IMR-90 (cell line): ENCODE data around the gene ZNF700. TPM values are rescaled to one million over a fixed set of nuclear protein-coding genes. Genes with fewer than 3 reads are reported as not detected.

Source experiments
- ATAC-seq: fragments of 200-7000 bp; cut with Tn5 transposase; 2 replicates; pipeline ENCODE4 v1.9.1; 2020; ENCODE audit warnings: low read depth, mild to moderate bottlenecking, moderate library complexity
- BruUV-seq: library from RNA; stranded (reverse); fragments of 400-500 nt; replicated peaks from 2 replicates; lab custom pipeline; 2021; lab: Mats Ljungman, UMichigan
- CTCF ChIA-PET: fragments of 300-600 bp; formaldehyde crosslinking; extraction: SDS; loops from one replicate; lab custom pipeline; 2021; ENCODE audit warnings: antibody characterized with exemption; lab: Yijun Ruan, JAX
- POLR2A ChIA-PET: fragments of 300-600 bp; sonication (Branson Sonifier 250); formaldehyde crosslinking; loops from one replicate; lab custom pipeline; 2022; ENCODE audit warnings: antibody characterized with exemption; ENCODE audit not compliant: unreplicated experiment; lab: Charles Lee
- DNase-seq: peaks from one replicate; pipeline ENCODE4 v3.0.0; 2013
- H2AFZ ChIP-seq: replicated peaks from 2 replicates; pipeline ENCODE3; 2013; ENCODE audit warnings: low read length, mild to moderate bottlenecking; ENCODE audit not compliant: poor library complexity
- H2AK5ac ChIP-seq: 2 replicates; pipeline ENCODE4 v1.6.1; 2013; ENCODE audit warnings: low read depth, low read length, inconsistent platforms
- H2AK9ac ChIP-seq: replicated peaks from 2 replicates; pipeline ENCODE3; 2013; ENCODE audit warnings: mild to moderate bottlenecking, low read depth, low read length, moderate library complexity; ENCODE audit not compliant: poor library complexity
- H2BK120ac ChIP-seq: 2 replicates; pipeline ENCODE4 v1.6.1; 2013; ENCODE audit warnings: low read depth, low read length, inconsistent platforms
- H2BK15ac ChIP-seq: 3 replicates; pipeline ENCODE4 v1.6.1; 2013; ENCODE audit warnings: low read depth, low read length, inconsistent platforms
- H2BK20ac ChIP-seq: 2 replicates; pipeline ENCODE4 v1.6.1; 2013; ENCODE audit warnings: low read depth, mild to moderate bottlenecking, inconsistent platforms, low read length, moderate library complexity
- H2BK5ac ChIP-seq: 2 replicates; pipeline ENCODE4 v1.6.1; 2013; ENCODE audit warnings: mild to moderate bottlenecking, low read depth, low read length, inconsistent platforms; ENCODE audit not compliant: poor library complexity, severe bottlenecking
- H3K14ac ChIP-seq: replicated peaks from 2 replicates; pipeline ENCODE4 v1.6.1; 2013; ENCODE audit warnings: low read depth, low read length, inconsistent platforms
- H3K18ac ChIP-seq: 2 replicates; pipeline ENCODE4 v1.6.1; 2013; ENCODE audit warnings: low read depth, low read length, control low read depth
- H3K23ac ChIP-seq: 2 replicates; pipeline ENCODE4 v1.6.1; 2013; ENCODE audit warnings: low read depth, low read length, inconsistent platforms
- H3K27ac ChIP-seq: 2 replicates; pipeline ENCODE4 v1.5.1; 2013; ENCODE audit warnings: mild to moderate bottlenecking, control low read depth, low read length; ENCODE audit not compliant: insufficient read depth
- H3K27me3 ChIP-seq: 2 replicates; pipeline ENCODE4 v1.6.1; 2013; ENCODE audit warnings: low read length; ENCODE audit not compliant: control insufficient read depth, insufficient read depth
- H3K36me3 ChIP-seq: 2 replicates; pipeline ENCODE4 v1.6.1; 2013; ENCODE audit warnings: low read length, mixed read lengths; ENCODE audit not compliant: control insufficient read depth, insufficient read depth
- H3K4ac ChIP-seq: 2 replicates; pipeline ENCODE4 v1.6.1; 2013; ENCODE audit warnings: low read depth, low read length, inconsistent platforms
- H3K4me1 ChIP-seq: 2 replicates; pipeline ENCODE4 v1.6.1; 2013; ENCODE audit warnings: low read length, mixed read lengths; ENCODE audit not compliant: control insufficient read depth, insufficient read depth
- H3K4me2 ChIP-seq: 2 replicates; pipeline ENCODE4 v1.6.1; 2013; ENCODE audit warnings: low read depth, mild to moderate bottlenecking, control low read depth, low read length, moderate library complexity
- H3K4me3 ChIP-seq: 2 replicates; pipeline ENCODE4 v1.5.1; 2013; ENCODE audit warnings: low read depth, mild to moderate bottlenecking, control low read depth, low read length, moderate library complexity; ENCODE audit not compliant: insufficient read depth
- H3K56ac ChIP-seq: 2 replicates; pipeline ENCODE4 v1.6.1; 2013; ENCODE audit warnings: low read length, inconsistent platforms; ENCODE audit not compliant: insufficient read depth; ENCODE audit errors: extremely low read depth
- H3K79me1 ChIP-seq, 2 experiments: 2 replicates each; pipeline ENCODE4 v1.6.1; 2013; ENCODE audit warnings: low read length in 2 of 2, inconsistent platforms in 1 of 2, low read depth in 1 of 2
- H3K9ac ChIP-seq: 2 replicates; pipeline ENCODE4 v1.6.1; 2013; ENCODE audit warnings: low read depth, low read length, control low read depth
- H3K9me1 ChIP-seq: 2 replicates; pipeline ENCODE4 v1.6.1; 2013; ENCODE audit warnings: low read length, inconsistent platforms; ENCODE audit not compliant: insufficient read depth
- H3K9me3 ChIP-seq: 2 replicates; pipeline ENCODE4 v1.6.1; 2013; ENCODE audit warnings: low read length; ENCODE audit not compliant: control insufficient read depth, insufficient read depth
- H4K20me1 ChIP-seq: 2 replicates; pipeline ENCODE4 v1.6.1; 2013; ENCODE audit warnings: low read length, inconsistent platforms; ENCODE audit not compliant: insufficient read depth
- H4K5ac ChIP-seq: 2 replicates; pipeline ENCODE4 v1.6.1; 2013; ENCODE audit warnings: mild to moderate bottlenecking, low read depth, low read length, control low read depth
- H4K8ac ChIP-seq, 2 experiments: 2 replicates each; pipeline ENCODE4 v1.6.1; 2013; ENCODE audit warnings: low read depth in 2 of 2, low read length in 2 of 2, control low read depth in 1 of 2, inconsistent platforms in 1 of 2
- H4K91ac ChIP-seq: 2 replicates; pipeline ENCODE4 v1.6.1; 2013; ENCODE audit warnings: low read depth, low read length, inconsistent platforms; ENCODE audit not compliant: insufficient read depth
- BHLHE40 ChIP-seq: fragments of 150-350 bp; IDR thresholded peaks from 2 replicates; pipeline ENCODE4 v1.6.1; 2016; ENCODE audit warnings: mild to moderate bottlenecking, low read depth, low read length
- CEBPB ChIP-seq: IDR thresholded peaks from 2 replicates; pipeline ENCODE4 v1.6.1; 2012; ENCODE audit warnings: low read depth, low read length, improper control_type of control experiment
- CHD1 ChIP-seq: IDR thresholded peaks from 2 replicates; pipeline ENCODE4 v1.6.1; 2012; ENCODE audit warnings: low read depth, low read length, improper control_type of control experiment
- FOS ChIP-seq: fragments of 150-350 bp; IDR thresholded peaks from 2 replicates; pipeline ENCODE4 v1.6.1; 2016; ENCODE audit warnings: low read depth, low read length
- MAFK ChIP-seq: IDR thresholded peaks from 2 replicates; pipeline ENCODE4 v1.6.1; 2012; ENCODE audit warnings: low read depth, low read length, improper control_type of control experiment
- MAZ ChIP-seq: IDR thresholded peaks from 2 replicates; pipeline ENCODE4 v1.6.1; 2012; ENCODE audit warnings: low read depth, mild to moderate bottlenecking, low read length, improper control_type of control experiment, moderate library complexity, borderline replicate concordance
- MXI1 ChIP-seq: IDR thresholded peaks from 2 replicates; pipeline ENCODE4 v1.6.1; 2012; ENCODE audit warnings: low read depth, mild to moderate bottlenecking, low read length, moderate library complexity, borderline replicate concordance
- NFE2L2 ChIP-seq: fragments of 150-350 bp; IDR thresholded peaks from 2 replicates; pipeline ENCODE4 v1.6.1; 2016; ENCODE audit warnings: low read depth, mild to moderate bottlenecking, low read length
- POLR2A ChIP-seq: IDR thresholded peaks from 2 replicates; pipeline ENCODE4 v1.6.1; 2012; ENCODE audit warnings: mild to moderate bottlenecking, low read depth, low read length
- RAD21 ChIP-seq: IDR thresholded peaks from 2 replicates; pipeline ENCODE4 v1.6.1; 2012; ENCODE audit warnings: low read length, improper control_type of control experiment
- RCOR1 ChIP-seq: IDR thresholded peaks from 2 replicates; pipeline ENCODE4 v1.6.1; 2012; ENCODE audit warnings: mild to moderate bottlenecking, low read length, improper control_type of control experiment; ENCODE audit not compliant: insufficient replicate concordance
- RFX5 ChIP-seq: IDR thresholded peaks from 2 replicates; pipeline ENCODE4 v1.8.0; 2012; ENCODE audit warnings: low read depth, mild to moderate bottlenecking, low read length, moderate library complexity
- SMC3 ChIP-seq: fragments of 150-350 bp; IDR thresholded peaks from 2 replicates; pipeline ENCODE4 v1.6.1; 2016; ENCODE audit warnings: low read depth, mild to moderate bottlenecking, antibody characterized with exemption, low read length, moderate library complexity
- WGBS, 2 experiments: methylation state at CpG; one replicate each; pipeline versions ENCODE4 v1.1.5 to v1.1.7; 2013; ENCODE audit warnings: missing lambda C conversion rate in 2 of 2; ENCODE audit not compliant: insufficient read length in 1 of 2; ENCODE audit errors: extremely low coverage in 2 of 2; 5-methylcytosine and 5-hydroxymethylcytosine counted together
- dilution Hi-C: fragments of 300-500 bp; cut with HindIII; formaldehyde crosslinking; loops from one replicate; pipeline ENCODE4 v1.14.3; 2018; ENCODE audit warnings: low sequenced_read_pairs; ENCODE audit not compliant: unreplicated experiment
- in situ Hi-C: fragments of 300-500 bp; cut with MboI; formaldehyde crosslinking; loops from 3 replicates; pipeline ENCODE4 v1.14.3; 2019; ENCODE audit warnings: low sequenced_read_pairs, inconsistent platforms, mixed read lengths
- intact Hi-C: fragments of 100-400 bp; cut with micrococcal nuclease; formaldehyde crosslinking; loops from 2 replicates; pipeline ENCODE4 v1.10.0; 2022
- polyA plus RNA-seq, 3 experiments: library from polyadenylated mRNA; depleted of rRNA; stranded (reverse); fragments of >200 nt; gene quantifications; 2 replicates each; pipeline ENCODE4 v1.2.3, GENCODE V29; 2012; ENCODE audit warnings: low replicate concordance in 1 of 3
- total RNA-seq: library from RNA; depleted of rRNA; stranded (reverse); fragments of >200 nt; gene quantifications from 2 replicates; pipeline ENCODE4 v1.2.3, GENCODE V29; 2012
- TF ChIP-seq, protein P1 (sequence below): fragments of 150-350 bp; IDR thresholded peaks from 2 replicates; pipeline ENCODE4 v1.6.1; 2016; ENCODE audit warnings: low read depth, mild to moderate bottlenecking, low read length, moderate library complexity, borderline replicate concordance
- TF ChIP-seq, protein P2 (sequence below): fragments of 150-350 bp; IDR thresholded peaks from 2 replicates; pipeline ENCODE4 v1.6.1; 2017; ENCODE audit warnings: mild to moderate bottlenecking, antibody characterized with exemption, low read length, low read depth
- TF ChIP-seq, protein P3 (sequence below): conservative IDR thresholded peaks from 2 replicates; pipeline ENCODE4 v1.5.1; 2012; ENCODE audit warnings: mild to moderate bottlenecking, low read depth, low read length, improper control_type of control experiment

The ZNF700 gene
- total and polyA plus RNA-seq, 2 of the 4 experiments (the other 2 are of a cell fraction) = 5.3 to 10.2 TPM

DNA sequence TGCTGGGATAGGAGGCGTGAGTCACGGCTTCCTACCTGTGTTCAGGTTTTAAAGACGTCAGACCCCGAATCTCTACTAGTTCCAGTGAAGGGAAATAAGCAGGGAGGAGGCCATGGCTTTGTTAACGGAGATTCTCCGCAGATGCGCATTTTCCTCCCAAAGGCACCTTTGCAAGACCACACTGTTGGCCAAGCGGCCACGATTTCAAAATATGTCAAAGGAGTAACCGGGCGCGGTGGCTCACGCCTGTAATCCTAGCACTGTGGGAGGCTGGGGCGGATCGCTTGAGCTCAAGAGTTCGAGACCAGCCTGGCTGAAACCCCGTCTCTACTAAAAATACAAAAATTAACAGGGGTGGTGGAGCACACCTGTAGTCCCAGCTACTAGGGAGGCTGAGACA is 61.8 kb downstream of the ZNF700 start:
- DNase-seq = no peak

More for the DNA sequence above, 61.8 kb downstream of the ZNF700 start:
- no peak overlapping the region for H3K23ac ChIP-seq
- H3K27me3 ChIP-seq = no peaks in the 10 kb centered on the region
- H4K8ac ChIP-seq = no peak overlapping the region; a peak in 1 of 4 replicates
- H3K14ac ChIP-seq = no peak overlapping the region
- no peak overlapping the region for H3K18ac ChIP-seq
- no peak overlapping the region for H3K27ac ChIP-seq
- no peak overlapping the region for H2BK5ac ChIP-seq
- no peaks in the 10 kb centered on the region for H3K36me3 ChIP-seq
- H2BK15ac ChIP-seq = no peak overlapping the region
- no peak overlapping the region for H4K5ac ChIP-seq
- dilution Hi-C loops (no loop called here), in situ Hi-C loops (no loop called here), intact Hi-C loops (loop anchor here (10.0 kb wide), 1 partner anchor 312 kb away; no protein-coding TSS in a partner anchor)
- no peak for ATAC-seq
- H2BK120ac ChIP-seq = no peak overlapping the region
- H3K9me3 ChIP-seq = peaks cover 6% of the 10 kb centered on the region
- ChIA-PET POLR2A (interaction anchor here (0.6 to 0.7 kb wide), 3 partner anchors 22 to 712 kb away, joined by 4 to 14 read pairs (median 12); partner anchors contain the start of gene ZNF763), CTCF (interaction anchor here (3.9 kb wide), 1 partner anchor 63 kb away, joined by 24 read pairs; the partner anchor contains the start of gene ZNF700)
- H3K4me2 ChIP-seq = no peak overlapping the region
- H3K9ac ChIP-seq = no peak overlapping the region
- H2AK9ac ChIP-seq = no peak overlapping the region
- H2AFZ ChIP-seq = no peak overlapping the region
- H2BK20ac ChIP-seq = no peak overlapping the region
- no peak overlapping the region for H3K4ac ChIP-seq
- TF ChIP-seq, protein P1, sequence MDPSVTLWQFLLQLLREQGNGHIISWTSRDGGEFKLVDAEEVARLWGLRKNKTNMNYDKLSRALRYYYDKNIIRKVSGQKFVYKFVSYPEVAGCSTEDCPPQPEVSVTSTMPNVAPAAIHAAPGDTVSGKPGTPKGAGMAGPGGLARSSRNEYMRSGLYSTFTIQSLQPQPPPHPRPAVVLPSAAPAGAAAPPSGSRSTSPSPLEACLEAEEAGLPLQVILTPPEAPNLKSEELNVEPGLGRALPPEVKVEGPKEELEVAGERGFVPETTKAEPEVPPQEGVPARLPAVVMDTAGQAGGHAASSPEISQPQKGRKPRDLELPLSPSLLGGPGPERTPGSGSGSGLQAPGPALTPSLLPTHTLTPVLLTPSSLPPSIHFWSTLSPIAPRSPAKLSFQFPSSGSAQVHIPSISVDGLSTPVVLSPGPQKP = no peak
- TF ChIP-seq SMC3 = no peak
- TF ChIP-seq BHLHE40 = no peak
- TF ChIP-seq, protein P2, sequence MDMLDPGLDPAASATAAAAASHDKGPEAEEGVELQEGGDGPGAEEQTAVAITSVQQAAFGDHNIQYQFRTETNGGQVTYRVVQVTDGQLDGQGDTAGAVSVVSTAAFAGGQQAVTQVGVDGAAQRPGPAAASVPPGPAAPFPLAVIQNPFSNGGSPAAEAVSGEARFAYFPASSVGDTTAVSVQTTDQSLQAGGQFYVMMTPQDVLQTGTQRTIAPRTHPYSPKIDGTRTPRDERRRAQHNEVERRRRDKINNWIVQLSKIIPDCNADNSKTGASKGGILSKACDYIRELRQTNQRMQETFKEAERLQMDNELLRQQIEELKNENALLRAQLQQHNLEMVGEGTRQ = no peak
- TF ChIP-seq CEBPB = no peak
- TF ChIP-seq MXI1 = no peak
- TF ChIP-seq, protein P3, sequence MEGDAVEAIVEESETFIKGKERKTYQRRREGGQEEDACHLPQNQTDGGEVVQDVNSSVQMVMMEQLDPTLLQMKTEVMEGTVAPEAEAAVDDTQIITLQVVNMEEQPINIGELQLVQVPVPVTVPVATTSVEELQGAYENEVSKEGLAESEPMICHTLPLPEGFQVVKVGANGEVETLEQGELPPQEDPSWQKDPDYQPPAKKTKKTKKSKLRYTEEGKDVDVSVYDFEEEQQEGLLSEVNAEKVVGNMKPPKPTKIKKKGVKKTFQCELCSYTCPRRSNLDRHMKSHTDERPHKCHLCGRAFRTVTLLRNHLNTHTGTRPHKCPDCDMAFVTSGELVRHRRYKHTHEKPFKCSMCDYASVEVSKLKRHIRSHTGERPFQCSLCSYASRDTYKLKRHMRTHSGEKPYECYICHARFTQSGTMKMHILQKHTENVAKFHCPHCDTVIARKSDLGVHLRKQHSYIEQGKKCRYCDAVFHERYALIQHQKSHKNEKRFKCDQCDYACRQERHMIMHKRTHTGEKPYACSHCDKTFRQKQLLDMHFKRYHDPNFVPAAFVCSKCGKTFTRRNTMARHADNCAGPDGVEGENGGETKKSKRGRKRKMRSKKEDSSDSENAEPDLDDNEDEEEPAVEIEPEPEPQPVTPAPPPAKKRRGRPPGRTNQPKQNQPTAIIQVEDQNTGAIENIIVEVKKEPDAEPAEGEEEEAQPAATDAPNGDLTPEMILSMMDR = no peak
- no peak for TF ChIP-seq MAZ
- TF ChIP-seq RFX5 = no peak
- TF ChIP-seq RCOR1 = no peak
- TF ChIP-seq NFE2L2 = no peak
- no peak for TF ChIP-seq MAFK
- TF ChIP-seq POLR2A = no peak
- no peak for TF ChIP-seq CHD1
- TF ChIP-seq RAD21 = no peak
- no peak for TF ChIP-seq FOS
- no peak overlapping the region for H2AK5ac ChIP-seq
- H3K9me1 ChIP-seq = no peaks in the 10 kb centered on the region
- H3K4me1 ChIP-seq = peaks cover under 1% of the 10 kb centered on the region; the same call in 1 of the 2 replicates
- 88% methylated on average over 4 of the region's 17 CpGs; no CpG with 5 or more reads in 1 of the 2 experiments for WGBS, 2 experiments
- peaks cover 6 to 26% of the 10 kb centered on the region in 2 experiments for H3K79me1 ChIP-seq
- no peak overlapping the region for H3K56ac ChIP-seq
- no TSS peak for BruUV-seq
- no peak overlapping the region for H3K4me3 ChIP-seq
- H4K20me1 ChIP-seq = peaks cover 8% of the 10 kb centered on the region
- no peak overlapping the region for H4K91ac ChIP-seq
